Suprapubic skin (tissue), 4 donors: ENCODE results near the gene TLCD5.

Source experiments
- CTCF ChIP-seq, 2 donors: fragments of 200-600 bp in 1 of 2; fragments of 450-650 bp in 1 of 2; sonication (generic) in 1 of 2; IDR thresholded peaks; one replicate each; pipeline ENCODE4 v1.5.1; 2016 to 2019; ENCODE audit warnings: antibody characterized with exemption in 2 of 2, mild to moderate bottlenecking in 1 of 2, moderate library complexity in 1 of 2
- POLR2A ChIP-seq, 2 donors: fragments of 450-650 bp; IDR thresholded peaks; one replicate each; pipeline ENCODE4 v1.6.1; 2017; ENCODE audit warnings: antibody characterized with exemption in 2 of 2, mild to moderate bottlenecking in 2 of 2, moderate library complexity in 2 of 2
- POLR2AphosphoS5 ChIP-seq, 3 donors: sonication (generic); formaldehyde crosslinking; IDR thresholded peaks; one replicate each; pipeline ENCODE4 v1.6.1; 2017; ENCODE audit warnings: antibody characterized with exemption in 3 of 3

GRCh38 chr11:120298461-120298860 is 26.6 kb upstream of the TLCD5 start:
- no peak for TF ChIP-seq CTCF (IDR thresholded peaks at IDR 0.05)
- no peak for TF ChIP-seq POLR2AphosphoS5 (IDR thresholded peaks at IDR 0.05)
- TF ChIP-seq POLR2A (IDR thresholded peaks at IDR 0.05) = no peak
